Hindlimb muscle (tissue), 1 donor: ENCODE data around the gene SYNPO. TPM values are rescaled to one million over a fixed set of nuclear protein-coding genes. Genes with fewer than 3 reads are reported as not detected.

Experiments used
- DNase-seq: peaks from one replicate; pipeline ENCODE4 v3.0.0-alpha.2; 2013
- polyA plus RNA-seq: library from polyadenylated mRNA; unstranded; fragments of 120-200 nt; gene quantifications from one replicate; pipeline ENCODE4 v1.2.1, GENCODE V29; 2013; ENCODE audit not compliant: insufficient read length

Gene SYNPO
- polyA plus RNA-seq, 1 donor, result 32.8 TPM

DNA sequence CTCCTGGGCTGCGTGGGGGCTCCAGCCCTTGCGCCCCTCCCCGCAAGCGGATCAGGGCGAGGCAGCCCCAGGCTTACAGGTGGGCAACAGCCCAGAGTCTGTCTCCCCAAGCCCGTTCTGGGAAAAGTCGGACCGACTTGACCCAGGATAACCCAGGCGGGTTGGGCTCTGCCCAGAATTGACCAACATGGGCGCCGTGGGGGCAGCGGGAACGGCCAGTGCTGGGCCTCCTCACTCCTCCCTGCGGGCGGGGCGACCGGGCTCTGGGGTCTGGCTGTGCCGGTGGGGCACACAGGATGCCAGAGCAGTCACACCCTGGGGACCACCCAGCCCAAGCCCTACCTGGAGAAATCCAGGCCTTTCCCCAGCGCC lies 15.3 kb upstream of the SYNPO start:
- DNase-seq, result no peak

DNA sequence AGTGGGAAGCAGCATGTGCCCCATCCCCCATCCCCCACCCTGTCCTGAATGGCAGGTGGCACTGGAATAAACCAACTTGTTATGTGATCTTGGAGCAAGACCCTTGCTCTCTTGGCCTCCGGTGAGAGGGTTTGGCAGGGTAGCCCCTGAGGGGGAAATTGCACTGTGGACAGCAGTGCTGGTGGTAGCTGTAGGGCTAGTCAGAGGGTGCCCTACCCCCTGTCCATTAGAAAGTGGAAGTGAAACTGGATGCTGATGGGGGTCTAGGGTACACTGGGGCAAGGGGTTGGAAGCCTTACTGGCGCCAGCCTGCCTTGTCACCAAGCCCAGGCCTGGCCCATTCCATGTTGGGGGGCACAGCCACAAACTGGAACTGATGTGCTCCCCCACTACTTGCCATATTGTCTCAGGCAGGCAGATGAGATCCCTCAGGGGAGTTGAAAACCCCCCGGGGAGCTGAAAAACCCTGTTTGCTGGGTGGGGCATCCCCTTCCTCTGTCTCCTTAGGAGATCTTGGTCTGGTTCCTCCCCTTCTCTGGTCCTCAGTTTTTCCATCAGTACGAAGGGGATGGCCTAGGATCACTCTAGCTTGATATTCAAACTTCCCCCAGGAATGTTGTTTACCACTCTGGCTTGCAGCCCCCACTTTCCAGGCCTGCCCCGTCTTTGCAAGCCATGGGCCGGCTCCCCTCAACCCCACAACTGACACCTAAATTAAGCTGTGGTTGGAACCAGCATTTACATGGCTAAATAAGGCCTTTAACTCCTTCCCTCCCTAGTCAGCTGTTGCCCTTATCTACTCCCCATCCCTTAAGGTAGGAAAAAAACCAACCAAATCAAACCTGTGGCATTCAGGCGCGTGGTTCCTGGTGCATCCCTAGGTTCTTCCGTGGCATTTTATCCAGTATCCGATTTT lies 14.4 kb upstream of the SYNPO start:
- no peak for DNase-seq

DNA sequence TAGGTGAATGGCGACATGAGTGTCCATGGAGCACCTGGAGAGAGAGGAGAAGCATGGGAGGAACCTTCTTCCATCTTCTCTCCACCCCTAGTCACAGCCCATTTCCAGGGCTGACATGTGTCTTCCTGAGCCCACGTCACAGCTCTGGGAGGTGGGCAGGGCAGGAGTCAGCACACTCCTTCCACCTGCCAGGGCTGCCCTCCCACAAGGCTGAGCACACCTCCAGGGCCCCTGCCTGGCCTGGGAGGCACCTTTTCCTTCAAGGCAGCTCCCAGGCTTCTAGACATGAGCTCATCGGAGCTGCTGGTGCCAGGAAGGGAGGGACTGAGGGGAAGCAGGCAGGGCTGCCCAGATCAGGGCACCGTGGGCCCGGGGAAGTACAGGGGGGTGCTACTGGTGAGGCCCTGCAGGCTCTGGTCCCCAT lies 13.6 kb upstream of the SYNPO start:
- DNase-seq, result no peak

DNA sequence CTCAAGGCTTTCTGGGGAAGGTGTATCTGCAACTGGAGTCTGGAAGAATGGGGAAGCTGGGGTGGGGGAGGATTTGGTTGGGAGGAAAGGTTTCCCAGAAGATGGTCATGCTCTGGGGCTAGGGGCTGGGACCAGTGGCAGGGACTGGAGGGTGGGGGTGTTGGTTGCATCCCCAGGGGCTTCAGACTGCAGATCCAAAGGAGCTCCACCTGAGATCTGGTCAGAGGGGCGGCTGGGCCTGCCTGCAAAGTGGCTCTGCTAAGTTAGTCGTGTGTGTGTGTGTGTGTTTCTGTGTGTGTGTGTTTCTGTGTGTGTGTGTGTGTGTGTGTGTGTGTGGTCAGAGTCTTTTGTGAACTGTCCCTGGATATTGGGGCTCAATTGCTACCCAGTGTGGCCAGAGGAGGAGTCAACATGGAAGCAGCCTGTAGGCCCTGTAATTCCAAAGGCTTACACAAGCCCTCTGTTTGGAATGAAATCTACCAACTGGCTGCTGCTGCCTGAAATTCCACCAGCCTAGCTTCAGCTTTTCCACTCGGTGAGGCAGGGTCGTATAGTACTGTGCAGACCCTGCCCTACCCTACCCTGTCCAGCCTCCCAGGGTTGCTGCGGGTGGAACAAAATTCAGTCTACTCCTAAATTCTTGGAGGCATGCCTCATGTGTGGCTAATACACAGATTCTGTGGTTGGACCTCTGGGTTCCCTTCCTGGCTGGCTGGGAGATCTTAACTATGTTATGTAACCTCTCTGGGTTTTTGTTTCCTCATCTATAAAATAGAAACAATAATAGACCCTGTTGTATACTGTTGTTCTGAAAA lies 12.5 kb upstream of the SYNPO start:
- DNase-seq, result no peak

DNA sequence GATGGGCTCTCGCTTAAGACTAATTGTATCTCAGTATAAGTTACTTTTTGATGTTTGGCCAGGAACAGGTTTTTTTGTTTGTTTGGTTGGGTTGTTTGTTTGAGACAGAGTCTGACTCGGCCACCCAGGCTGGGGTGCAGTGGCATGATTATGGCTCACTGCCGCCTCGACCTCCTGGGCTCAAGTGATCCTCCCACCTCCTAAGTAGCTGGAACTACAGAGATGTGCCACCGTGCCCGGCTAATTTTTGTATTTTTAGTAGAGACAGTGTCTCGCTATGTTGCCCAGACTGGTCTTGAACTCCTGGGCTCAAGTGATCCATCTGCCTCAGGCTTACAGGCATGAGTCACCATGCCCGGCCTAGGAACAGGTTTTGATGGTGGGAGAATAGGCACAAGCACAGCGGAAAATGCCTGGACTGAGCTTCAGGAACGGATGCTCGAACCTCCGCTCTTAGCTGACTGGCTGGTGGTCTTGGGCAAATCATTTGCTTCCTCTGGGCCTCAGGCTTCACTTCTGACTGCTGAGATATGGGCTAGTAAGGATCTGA lies 11.4 kb upstream of the SYNPO start:
- no peak for DNase-seq

DNA sequence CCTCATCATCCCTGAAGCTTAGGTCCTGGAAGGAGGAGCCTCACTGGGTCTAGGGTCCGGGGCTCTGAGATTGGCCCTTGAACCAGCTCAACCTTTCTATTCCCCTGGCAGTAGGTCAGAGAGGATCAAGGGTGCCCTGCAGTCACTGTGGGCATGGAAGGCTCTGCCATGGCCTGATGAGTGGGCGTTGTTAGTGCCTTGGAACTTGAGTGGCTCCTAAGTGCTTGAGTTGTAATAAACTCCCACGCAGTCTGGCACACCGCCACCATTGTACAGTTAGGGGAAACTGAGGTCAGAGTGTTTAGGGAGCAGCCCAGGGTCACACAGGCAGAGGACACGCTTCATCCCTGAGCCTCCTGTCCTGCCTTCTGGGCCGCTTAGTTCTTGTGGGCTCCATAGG lies 10.4 kb upstream of the SYNPO start:
- DNase-seq, result no peak

DNA sequence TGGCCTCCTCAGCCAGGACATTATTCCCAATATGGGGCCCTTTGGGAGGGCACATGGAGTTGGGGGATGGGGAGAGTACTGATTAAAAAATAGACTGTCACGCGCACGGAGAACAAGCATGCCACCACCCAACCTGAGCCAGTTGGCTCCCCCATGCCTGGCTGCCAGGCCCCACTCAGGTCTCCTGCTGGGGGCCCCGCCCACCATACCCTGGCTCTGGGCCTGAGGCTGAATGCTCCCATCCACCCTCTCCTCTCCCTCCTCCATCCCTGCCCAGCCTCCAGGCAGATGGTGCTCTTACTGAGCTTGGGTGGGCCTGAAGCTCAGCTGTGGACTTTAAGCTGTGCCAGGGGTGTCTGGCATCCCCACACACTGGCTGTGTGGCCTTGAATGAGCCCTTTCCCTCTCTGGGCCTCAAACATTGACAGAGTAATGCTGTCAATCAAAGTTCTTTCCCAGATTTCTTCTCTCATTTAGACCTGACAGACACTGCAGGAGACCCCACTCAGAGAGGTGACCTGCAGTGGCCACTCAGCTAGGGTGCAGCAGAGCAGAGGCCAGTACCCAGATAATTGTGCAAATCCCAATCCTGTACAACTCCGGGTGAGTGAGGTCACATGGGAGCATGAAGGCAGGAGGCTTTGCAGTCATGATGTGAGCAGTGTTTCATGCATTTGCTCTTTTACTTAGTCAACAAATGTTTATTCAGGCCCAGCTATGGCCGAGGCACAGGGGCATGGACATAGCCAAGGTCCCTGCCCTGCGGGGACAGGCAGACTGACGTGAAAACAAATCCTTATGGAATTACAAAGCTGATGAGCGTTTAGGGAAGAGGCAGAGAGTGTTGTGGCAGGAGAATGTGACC lies 9.8 kb upstream of the SYNPO start:
- DNase-seq, result no peak

DNA sequence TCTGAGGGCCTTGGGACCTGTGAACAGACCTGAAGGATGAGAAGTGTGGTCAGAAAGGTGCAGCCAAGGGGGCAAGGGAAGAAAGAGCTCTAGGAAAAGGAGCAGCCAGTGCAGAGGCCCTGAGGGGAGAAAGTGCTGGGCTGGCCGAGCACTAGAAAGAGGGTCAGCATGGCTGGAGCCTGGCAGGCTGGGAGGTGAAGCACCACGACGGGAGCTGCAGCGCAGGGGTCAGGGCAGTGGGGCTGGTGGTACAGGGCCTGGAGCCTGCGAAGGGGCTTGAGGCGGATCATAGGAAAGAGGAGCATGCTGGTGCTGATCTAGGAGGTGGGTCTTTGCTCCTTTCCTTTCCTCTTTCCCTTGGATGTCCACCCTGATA lies 9.1 kb upstream of the SYNPO start:
- no peak for DNase-seq

DNA sequence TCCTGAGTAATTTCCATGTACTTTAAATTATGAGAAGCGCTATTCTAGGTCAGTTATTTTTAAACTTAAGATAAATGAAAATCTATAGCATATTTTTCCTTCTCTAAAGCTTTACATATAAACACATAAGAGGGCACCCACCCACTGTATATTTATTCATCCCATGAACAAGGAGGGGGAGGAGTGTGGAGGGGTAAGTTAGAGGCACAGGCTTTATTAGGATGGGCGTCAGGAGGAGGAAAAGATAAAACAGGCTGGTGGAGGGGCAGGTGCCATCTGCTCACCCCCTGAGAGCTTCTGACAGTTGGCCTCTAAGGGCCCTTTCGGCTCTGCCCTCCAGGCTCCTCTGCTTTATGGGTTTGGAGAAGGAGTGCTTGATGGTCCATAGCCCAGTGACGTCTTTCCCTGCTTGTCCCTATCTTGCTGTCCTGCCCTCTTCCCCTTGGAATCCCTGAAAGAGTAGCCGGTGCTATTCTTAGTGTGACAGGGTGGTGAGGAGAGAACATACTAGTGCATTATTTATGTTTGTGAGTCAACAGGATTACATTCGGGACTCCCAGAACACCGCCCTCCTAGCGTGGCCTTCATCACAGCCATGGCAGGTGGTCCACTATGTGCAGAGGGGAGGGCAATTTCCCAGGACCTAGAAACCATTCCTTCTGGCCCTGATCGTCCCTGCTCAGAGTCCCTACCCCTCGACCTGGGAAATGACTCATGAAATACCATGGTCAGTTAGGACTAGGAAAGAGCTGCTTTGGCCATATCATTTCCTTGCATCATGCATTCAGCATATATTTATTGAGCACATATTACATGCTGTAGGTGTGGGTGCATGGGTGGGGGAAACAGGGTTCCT lies 7.9 kb upstream of the SYNPO start:
- DNase-seq, result no peak

DNA sequence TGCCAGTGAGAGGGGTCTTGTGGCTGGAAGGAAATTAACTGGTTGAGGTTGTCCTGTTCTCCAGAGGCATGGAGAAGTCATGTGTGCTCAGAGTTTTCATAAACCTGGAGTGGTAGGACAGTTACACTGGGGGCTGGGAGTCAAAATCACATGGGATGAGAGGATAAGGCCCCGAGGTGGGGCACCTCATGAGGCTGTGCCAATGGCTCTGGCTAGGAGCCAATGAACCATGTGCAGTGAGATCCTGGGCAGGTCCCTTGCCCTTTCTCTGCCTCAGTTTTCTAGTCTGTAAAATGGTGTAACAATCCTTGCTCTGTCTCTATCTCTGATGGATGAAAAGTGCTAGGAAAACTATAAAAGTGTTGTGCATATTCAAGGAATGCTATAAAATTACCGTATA lies 7.0 kb upstream of the SYNPO start:
- no peak for DNase-seq

DNA sequence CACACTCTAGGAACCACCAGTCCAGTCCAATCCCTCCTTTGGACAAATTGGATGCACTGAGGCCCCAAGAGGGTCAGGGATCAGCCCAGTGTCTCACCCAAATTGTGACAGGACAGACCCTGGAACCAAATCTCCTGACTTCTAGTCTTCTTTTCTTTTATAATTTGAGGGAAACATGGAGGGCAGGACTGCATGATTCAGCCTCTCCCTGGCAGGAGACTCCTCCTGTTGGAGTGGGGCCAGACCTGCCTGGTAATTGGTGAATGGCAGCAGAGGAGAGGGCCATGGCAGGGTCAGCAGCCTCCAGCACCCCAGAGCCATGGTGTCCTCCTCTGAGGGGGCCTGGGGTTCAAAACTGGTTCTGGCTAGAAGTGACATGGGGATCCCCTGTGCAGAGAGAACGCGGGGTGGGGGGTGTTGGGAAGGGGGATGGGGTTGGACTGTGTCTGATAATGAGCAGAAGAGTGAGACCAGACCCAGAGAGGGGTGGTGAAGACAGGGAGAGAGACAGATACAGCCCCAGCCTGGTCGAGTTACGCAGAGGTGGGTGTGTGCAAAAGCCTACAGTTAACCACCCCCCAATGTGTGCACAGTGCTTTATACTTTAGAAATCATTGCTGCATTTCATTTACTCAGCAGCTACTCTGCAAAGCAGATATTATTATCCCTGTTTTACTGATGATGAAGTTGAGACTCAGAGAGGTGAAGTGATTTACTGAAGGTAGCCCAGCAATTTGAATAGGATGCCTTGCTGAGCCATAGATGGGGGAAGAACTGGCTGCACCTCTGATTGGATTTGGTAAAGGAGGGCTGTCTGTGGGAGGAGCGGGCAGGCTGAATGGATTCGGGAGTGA lies 3.8 kb upstream of the SYNPO start:
- DNase-seq, result no peak

DNA sequence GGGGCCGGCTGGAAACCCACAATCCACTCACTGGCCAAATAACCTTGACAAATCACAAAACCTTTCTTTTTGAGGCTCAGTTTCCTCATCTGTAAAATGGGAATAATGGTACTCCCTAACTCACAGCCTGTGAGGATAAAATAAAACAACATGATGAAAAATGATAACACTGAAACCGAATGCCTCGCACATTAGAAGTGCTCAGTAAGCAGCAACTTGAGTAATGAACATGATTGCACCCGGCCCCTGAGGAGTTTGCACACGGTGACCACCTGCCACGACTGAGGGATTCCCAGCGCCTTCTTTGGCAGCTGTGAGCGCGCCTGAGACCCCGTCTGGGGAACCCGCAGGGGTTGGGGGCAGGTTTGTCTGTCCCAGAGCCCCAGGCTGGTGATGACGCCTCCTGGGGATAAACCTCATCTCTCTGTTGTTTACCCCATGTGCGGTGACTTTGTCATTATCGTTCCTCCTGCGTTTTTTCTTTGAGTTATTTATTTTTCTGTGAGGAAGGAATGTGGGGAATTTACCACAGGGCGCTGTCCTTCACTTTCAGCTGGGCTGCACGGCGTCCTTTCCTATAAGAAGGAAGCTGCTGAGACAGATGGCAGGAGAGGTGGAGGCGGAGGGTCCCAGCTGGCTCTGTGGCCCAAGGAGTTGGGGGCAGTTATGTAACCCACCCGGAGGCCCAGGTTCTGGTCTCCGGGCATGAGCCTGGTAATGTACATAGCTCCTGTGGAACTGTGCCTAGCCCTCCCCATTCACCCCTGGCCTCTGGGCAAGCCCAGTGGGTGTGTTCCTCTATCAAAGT lies 3.0 kb upstream of the SYNPO start:
- no peak for DNase-seq

DNA sequence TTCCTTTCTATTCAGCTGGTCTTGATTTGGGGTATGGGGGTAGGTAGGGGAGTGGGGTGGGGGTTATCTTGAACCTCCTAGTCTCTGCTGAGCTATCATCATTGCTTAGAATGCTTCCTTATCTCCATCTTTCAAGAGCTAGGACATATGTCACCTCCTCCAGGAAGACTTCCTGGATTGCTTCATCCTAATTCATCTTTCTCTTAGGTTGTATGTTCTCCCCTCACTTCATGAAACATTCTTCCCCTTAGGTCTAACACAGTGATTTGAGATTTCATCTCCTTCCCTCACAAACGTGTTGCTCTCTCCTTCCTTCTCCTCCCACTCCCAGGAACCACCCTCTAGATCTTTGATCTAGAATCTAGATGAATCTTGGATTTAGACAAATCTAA lies 2.4 kb upstream of the SYNPO start:
- no peak for DNase-seq

DNA sequence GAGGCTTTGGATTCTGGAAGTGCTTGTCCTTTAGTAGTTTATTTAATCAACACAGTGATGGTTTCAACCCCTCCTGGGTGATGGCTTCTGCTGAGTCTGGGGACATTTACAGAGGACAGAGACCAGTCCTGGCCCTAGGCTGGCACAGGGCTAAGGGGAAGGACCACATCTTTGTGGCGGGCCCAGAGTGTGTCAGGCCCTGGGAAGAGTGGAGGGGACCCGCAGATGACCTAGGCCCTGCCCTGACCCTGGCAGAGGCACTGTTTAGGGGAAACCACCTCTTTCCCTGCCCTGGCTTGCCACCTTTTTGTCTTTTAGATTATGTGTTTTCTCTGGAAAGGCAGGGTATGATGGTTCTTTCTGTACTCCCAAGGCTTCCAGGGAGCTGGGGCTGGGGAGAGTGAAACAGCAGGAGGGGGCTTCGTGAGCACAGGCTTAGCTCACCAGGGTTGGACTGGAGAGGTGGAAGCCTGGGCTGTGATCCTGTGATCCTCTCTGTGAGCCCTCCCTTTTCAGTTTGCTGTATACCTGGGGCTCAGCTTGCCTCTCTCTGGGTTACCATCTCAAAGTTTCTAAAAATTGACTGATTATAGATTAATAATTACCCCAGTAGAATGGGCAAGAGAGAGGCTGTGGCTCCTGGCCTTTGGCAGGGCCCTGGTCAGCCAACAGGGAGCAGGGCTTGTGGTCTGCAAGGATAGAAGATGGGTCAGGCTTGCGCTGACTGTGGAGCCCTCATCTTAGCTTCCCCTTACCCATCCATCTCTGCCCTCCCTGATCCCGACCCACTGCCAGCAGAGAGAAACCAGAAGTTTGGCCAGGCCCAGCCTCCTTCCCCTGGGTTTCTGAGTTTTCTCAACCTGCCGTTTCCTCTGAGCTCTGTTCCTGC lies 1.7 kb upstream of the SYNPO start:
- no peak for DNase-seq

DNA sequence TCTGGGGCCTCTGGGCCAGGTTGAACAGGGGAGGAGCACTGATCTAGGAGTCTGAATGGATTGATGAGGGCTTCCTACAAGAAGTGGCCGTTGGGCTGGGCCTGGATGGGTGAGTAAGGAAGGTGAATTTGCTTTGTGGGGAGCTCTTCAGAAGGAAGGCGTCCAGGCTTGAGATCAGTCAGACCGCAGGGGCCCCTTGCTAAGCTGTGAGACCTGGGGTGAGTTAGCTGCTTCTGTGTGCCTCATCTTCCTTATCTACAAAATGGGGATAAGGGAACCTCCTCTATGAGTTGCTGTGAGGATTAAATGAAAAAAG lies 1.1 kb upstream of the SYNPO start:
- no peak for DNase-seq

DNA sequence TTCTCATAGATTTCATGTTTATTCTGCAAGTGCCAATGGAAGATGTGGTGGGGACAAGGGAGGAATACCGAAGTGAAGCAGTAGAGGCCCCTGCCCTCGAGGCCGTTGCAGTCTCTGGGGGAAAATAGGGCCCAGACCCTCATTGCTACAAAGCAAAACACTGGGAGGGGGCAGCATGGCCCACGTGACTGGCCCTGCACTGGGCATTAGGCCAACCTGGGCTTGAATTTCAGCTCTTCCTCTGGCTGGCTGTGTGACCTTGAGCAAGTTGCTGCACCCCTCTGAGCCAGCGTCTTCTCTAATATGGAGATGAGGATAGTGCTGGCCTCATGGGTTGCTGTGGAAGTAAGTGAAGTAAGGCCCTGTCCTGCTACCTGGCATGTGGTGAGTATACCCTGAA lies 709 bp upstream of the SYNPO start:
- no peak for DNase-seq

DNA sequence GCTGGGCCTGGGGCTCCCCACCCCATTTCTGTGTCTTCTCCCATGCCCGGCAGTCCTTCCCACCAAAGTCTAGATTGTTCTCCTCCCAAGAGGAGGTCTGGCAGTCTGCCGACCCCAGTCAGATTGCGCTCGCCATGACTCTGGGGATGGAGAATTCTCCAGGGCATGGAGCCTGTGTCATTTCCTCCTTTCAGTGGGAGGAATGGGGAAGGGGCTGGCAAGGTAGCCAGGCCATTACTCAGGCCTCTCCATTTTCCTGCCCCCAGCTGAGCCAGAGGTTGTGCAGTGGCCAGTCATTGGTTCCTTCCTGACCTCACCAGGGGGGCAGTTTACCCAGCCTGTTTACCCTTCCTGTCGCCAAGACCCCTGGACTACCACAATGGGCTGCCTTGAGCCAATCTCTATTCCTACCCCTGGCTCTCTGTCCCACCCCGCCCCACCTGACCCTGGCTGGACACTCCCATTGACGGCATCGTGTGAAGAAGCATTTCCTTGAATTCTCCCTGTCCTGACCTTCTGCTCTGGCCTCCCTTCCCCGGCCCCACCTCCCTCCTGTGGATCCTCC lies 628 bp downstream of the SYNPO start:
- no peak for DNase-seq

DNA sequence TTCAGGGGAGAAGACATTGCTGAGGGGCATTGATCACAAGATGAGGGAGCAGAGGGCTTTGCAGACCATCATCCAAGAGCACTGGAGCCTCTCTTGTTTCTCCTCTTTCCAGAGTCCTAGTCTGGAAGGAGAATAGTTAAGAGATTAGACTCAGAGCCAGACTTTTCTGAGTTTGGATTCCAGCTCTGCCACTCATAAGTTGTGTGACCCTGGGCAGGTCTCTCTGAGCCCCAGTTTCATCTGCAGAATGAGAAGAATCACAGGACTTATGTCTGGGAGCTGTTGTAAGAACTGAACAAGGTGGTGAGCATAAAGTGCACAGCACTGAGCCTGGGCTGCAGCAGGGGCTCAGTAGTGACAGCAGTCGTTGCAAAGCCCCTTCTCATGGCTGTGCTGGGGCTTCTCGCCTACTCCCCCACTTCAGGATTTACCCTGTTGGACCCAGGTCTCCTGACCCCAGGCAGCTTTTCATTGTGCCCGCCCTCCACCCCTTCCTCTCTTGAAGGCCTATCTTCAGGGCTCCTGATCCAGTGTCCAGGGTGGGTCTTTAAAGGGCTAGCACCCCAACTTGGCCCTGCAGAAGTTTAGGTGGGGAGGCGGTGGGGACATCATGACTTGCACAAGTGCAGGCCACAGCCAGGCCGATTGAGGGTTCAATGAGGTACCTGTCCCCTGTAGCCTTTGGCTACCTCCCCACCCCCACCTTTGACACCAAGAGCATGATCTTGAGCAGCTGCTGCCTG lies 1.5 kb downstream of the SYNPO start:
- no peak for DNase-seq
